H1 (cell line): ENCODE results near the gene IL20RB. TPM values are rescaled to one million over a fixed set of nuclear protein-coding genes. Genes with fewer than 3 reads are reported as not detected.

Experiments used
- CTCF ChIA-PET: fragments of 300-600 bp; sonication (Branson Sonifier 250); formaldehyde crosslinking; loops from one replicate; lab custom pipeline; 2021; ENCODE audit not compliant: partially characterized antibody; lab: Charles Lee
- POLR2A ChIA-PET: fragments of 300-600 bp; sonication (Branson Sonifier 250); formaldehyde crosslinking; loops from one replicate; lab custom pipeline; 2021; ENCODE audit warnings: inconsistent platforms; ENCODE audit not compliant: partially characterized antibody; lab: Charles Lee
- DNase-seq, 2 experiments: peaks; one replicate each; pipeline versions ENCODE4 v3.0.0 to v3.0.0-alpha.2; 2010 to 2022; ENCODE audit warnings: low spot score in 2 of 2, low read depth in 1 of 2, mixed read lengths in 1 of 2
- FAIRE-seq: peaks from 2 replicates; lab custom pipeline; 2011; peaks lifted over from hg19 to GRCh38; lab: Jason Lieb, UNC
- H2AFZ ChIP-seq: 2 replicates; pipeline ENCODE4 v1.8.1; 2012; ENCODE audit warnings: low read length, inconsistent platforms
- H2AK5ac ChIP-seq: 2 replicates; pipeline ENCODE4 v1.6.1; 2013; ENCODE audit warnings: low read depth, low read length
- H2BK120ac ChIP-seq: replicated peaks from 2 replicates; pipeline ENCODE3; 2013; ENCODE audit warnings: low read depth, low read length, inconsistent platforms
- H2BK12ac ChIP-seq: 2 replicates; pipeline ENCODE4 v1.6.1; 2013; ENCODE audit warnings: low read depth, low read length
- H2BK15ac ChIP-seq: 2 replicates; pipeline ENCODE4 v1.6.1; 2013; ENCODE audit warnings: low read length
- H2BK20ac ChIP-seq: 2 replicates; pipeline ENCODE4 v1.6.1; 2013; ENCODE audit warnings: low read length
- H2BK5ac ChIP-seq: 2 replicates; pipeline ENCODE4 v1.6.1; 2013; ENCODE audit warnings: low read depth, low read length
- H3K14ac ChIP-seq: 2 replicates; pipeline ENCODE4 v1.6.1; 2013; ENCODE audit warnings: inconsistent platforms; ENCODE audit not compliant: insufficient read length
- H3K18ac ChIP-seq: 2 replicates; pipeline ENCODE4 v1.6.1; 2013; ENCODE audit warnings: low read length; ENCODE audit errors: extremely low read depth
- H3K23ac ChIP-seq: 2 replicates; pipeline ENCODE4 v1.6.1; 2013; ENCODE audit warnings: inconsistent platforms; ENCODE audit not compliant: insufficient read length
- H3K23me2 ChIP-seq: 2 replicates; pipeline ENCODE4 v1.6.1; 2013; ENCODE audit warnings: low read depth, low read length
- H3K27ac ChIP-seq: 2 replicates; pipeline ENCODE4 v1.6.1; 2011; ENCODE audit warnings: low read depth, low read length, inconsistent platforms
- H3K27me3 ChIP-seq, 4 experiments: replicated peaks in 1 of 4; 1 replicate in 1 of 4; 2 replicates in 3 of 4; pipeline versions ENCODE4 v1.6.1 to v1.8.1; 2011 to 2013; ENCODE audit warnings: low read length in 3 of 4, mild to moderate bottlenecking in 3 of 4, inconsistent platforms in 2 of 4, mixed read lengths in 2 of 4, moderate library complexity in 1 of 4; ENCODE audit not compliant: control insufficient read depth in 3 of 4, insufficient read depth in 3 of 4; ENCODE audit errors: extremely low read depth in 1 of 4
- H3K36me3 ChIP-seq, 4 experiments: 2 replicates each; pipeline versions ENCODE4 v1.6.1 to v1.8.1; 2011 to 2013; ENCODE audit warnings: mild to moderate bottlenecking in 4 of 4, low read length in 3 of 4, moderate library complexity in 2 of 4, control low read depth in 1 of 4, inconsistent platforms in 1 of 4; ENCODE audit not compliant: insufficient read depth in 4 of 4, control insufficient read depth in 2 of 4
- H3K4ac ChIP-seq: replicated peaks from 2 replicates; pipeline ENCODE3; 2013; ENCODE audit warnings: low read length, low read depth, mixed read lengths, inconsistent platforms; ENCODE audit not compliant: insufficient read length
- H3K4me1 ChIP-seq, 4 experiments: replicated peaks in 1 of 4; 1 replicate in 1 of 4; 2 replicates in 3 of 4; pipeline versions ENCODE4 v1.6.1 to v1.8.1; 2011 to 2013; ENCODE audit warnings: low read length in 3 of 4, inconsistent platforms in 2 of 4, mixed read lengths in 1 of 4; ENCODE audit not compliant: insufficient read depth in 4 of 4, control insufficient read depth in 3 of 4
- H3K4me2 ChIP-seq, 2 experiments: 2 replicates each; pipeline versions ENCODE4 v1.6.1 to v1.8.1; 2011 to 2013; ENCODE audit warnings: low read depth in 2 of 2, low read length in 2 of 2, control low read depth in 1 of 2, inconsistent platforms in 1 of 2, mild to moderate bottlenecking in 1 of 2; ENCODE audit not compliant: insufficient read depth in 1 of 2
- H3K4me3 ChIP-seq, 4 experiments: fragments of 200-600, 300-600 bp in 1 of 4; sonication (generic), shearing (Covaris generic), sonication (Bioruptor Twin) in 1 of 4; 2 replicates each; pipeline versions ENCODE4 v1.5.1 to v1.8.1; 2011 to 2016; ENCODE audit warnings: low read length in 4 of 4, low read depth in 3 of 4, control low read depth in 2 of 4, inconsistent platforms in 2 of 4, mild to moderate bottlenecking in 2 of 4, mixed read lengths in 1 of 4, moderate library complexity in 1 of 4; ENCODE audit not compliant: insufficient read depth in 2 of 4; ENCODE audit errors: extremely low read depth in 1 of 4
- H3K56ac ChIP-seq: replicated peaks from 2 replicates; pipeline ENCODE3; 2013; ENCODE audit warnings: low read depth, mild to moderate bottlenecking, mixed read lengths, low read length, inconsistent platforms; ENCODE audit not compliant: insufficient read length
- H3K79me1 ChIP-seq: 2 replicates; pipeline ENCODE4 v1.6.1; 2013; ENCODE audit warnings: low read depth, low read length, control low read depth
- H3K79me2 ChIP-seq, 2 experiments: 2 replicates each; pipeline versions ENCODE4 v1.6.1 to v1.8.1; 2012 to 2013; ENCODE audit warnings: low read length in 2 of 2, mild to moderate bottlenecking in 2 of 2, inconsistent platforms in 1 of 2; ENCODE audit not compliant: insufficient read depth in 2 of 2, control insufficient read depth in 1 of 2
- H3K9ac ChIP-seq, 4 experiments: replicated peaks in 1 of 4; 1 replicate in 1 of 4; 2 replicates in 3 of 4; pipeline versions ENCODE4 v1.6.1 to v1.8.1; 2011 to 2013; ENCODE audit warnings: low read depth in 3 of 4, low read length in 3 of 4, control low read depth in 2 of 4, mild to moderate bottlenecking in 2 of 4, moderate library complexity in 2 of 4, inconsistent platforms in 1 of 4; ENCODE audit errors: extremely low read depth in 1 of 4
- H3K9me3 ChIP-seq, 2 experiments: 2 replicates each; pipeline versions ENCODE4 v1.6.1 to v1.8.1; 2012 to 2013; ENCODE audit warnings: mild to moderate bottlenecking in 2 of 2, moderate library complexity in 2 of 2, control low read depth in 1 of 2, inconsistent platforms in 1 of 2, low read depth in 1 of 2, low read length in 1 of 2, mixed read lengths in 1 of 2; ENCODE audit not compliant: insufficient read depth in 2 of 2
- H4K20me1 ChIP-seq, 2 experiments: replicated peaks in 1 of 2; 2 replicates each; pipeline versions ENCODE3 to v1.8.1; 2011 to 2013; ENCODE audit warnings: inconsistent platforms in 2 of 2, low read length in 2 of 2, mild to moderate bottlenecking in 1 of 2; ENCODE audit not compliant: insufficient read depth in 2 of 2, control insufficient read depth in 1 of 2
- H4K5ac ChIP-seq: 2 replicates; pipeline ENCODE4 v1.6.1; 2013; ENCODE audit warnings: low read length, low read depth, mixed read lengths, inconsistent platforms; ENCODE audit not compliant: insufficient read length
- H4K8ac ChIP-seq: 2 replicates; pipeline ENCODE4 v1.8.0; 2013; ENCODE audit warnings: mild to moderate bottlenecking, moderate library complexity, low read length, inconsistent platforms; ENCODE audit not compliant: insufficient read depth; ENCODE audit errors: extremely low read depth
- H4K91ac ChIP-seq: replicated peaks from 2 replicates; pipeline ENCODE3; 2013; ENCODE audit warnings: low read length, mixed read lengths, inconsistent platforms; ENCODE audit not compliant: insufficient read length
- BACH1 ChIP-seq: IDR thresholded peaks from 2 replicates; pipeline ENCODE4 v1.6.1; 2012; ENCODE audit warnings: low read length, improper control_type of control experiment
- BRCA1 ChIP-seq: IDR thresholded peaks from 2 replicates; pipeline ENCODE4 v1.6.1; 2012; ENCODE audit warnings: low read depth, low read length, improper control_type of control experiment
- CBX8 ChIP-seq: fragments of 300-800, 300-1000 bp; sonication (generic); IDR thresholded peaks from 2 replicates; pipeline ENCODE4 v1.7.1; 2016; ENCODE audit warnings: low read depth, low read length, borderline replicate concordance
- CEBPB ChIP-seq: IDR thresholded peaks from 2 replicates; pipeline ENCODE4 v1.6.1; 2012; ENCODE audit warnings: low read depth, low read length
- CREB1 ChIP-seq: IDR thresholded peaks from 2 replicates; pipeline ENCODE4 v1.6.1; 2012; ENCODE audit warnings: inconsistent platforms
- GTF2F1 ChIP-seq: IDR thresholded peaks from 2 replicates; pipeline ENCODE4 v1.6.1; 2012; ENCODE audit warnings: low read depth, low read length, improper control_type of control experiment, borderline replicate concordance
- KDM5A ChIP-seq: fragments of 200-600 bp; IDR thresholded peaks from 2 replicates; pipeline ENCODE4 v1.7.1; 2012; ENCODE audit warnings: mild to moderate bottlenecking, low read length, inconsistent platforms, mixed read lengths
- NANOG ChIP-seq: IDR thresholded peaks from 2 replicates; pipeline ENCODE4 v1.6.1; 2011; ENCODE audit warnings: low read length, low read depth, mild to moderate bottlenecking, inconsistent platforms; ENCODE audit not compliant: insufficient read depth, poor library complexity, severe bottlenecking
- POLR2AphosphoS5 ChIP-seq: IDR thresholded peaks from 2 replicates; pipeline ENCODE4 v1.6.1; 2011; ENCODE audit warnings: low read depth, low read length
- POU5F1 ChIP-seq: IDR thresholded peaks from 2 replicates; pipeline ENCODE4 v1.6.1; 2011; ENCODE audit warnings: low read depth, mild to moderate bottlenecking, low read length, moderate library complexity
- RBBP5 ChIP-seq: IDR thresholded peaks from 2 replicates; pipeline ENCODE4 v1.7.1; 2012; ENCODE audit warnings: low read depth, mild to moderate bottlenecking, inconsistent platforms, low read length, moderate library complexity, borderline replicate concordance
- SUZ12 ChIP-seq: fragments of 200-600 bp; sonication (generic); IDR thresholded peaks from 2 replicates; pipeline ENCODE4 v1.6.1; 2012; ENCODE audit warnings: mild to moderate bottlenecking, inconsistent platforms, low read length, moderate library complexity, mixed read lengths
- TEAD4 ChIP-seq: IDR thresholded peaks from 2 replicates; pipeline ENCODE4 v1.6.1; 2012; ENCODE audit warnings: low read depth, low read length, inconsistent platforms, mixed read lengths
- WGBS, 2 experiments: shearing (Covaris generic) in 1 of 2; methylation state at CpG; one replicate each; pipeline versions ENCODE4 v1.1.6 to v1.1.7; 2013 to 2015; ENCODE audit warnings: low lambda C conversion rate in 2 of 2, mixed read lengths in 2 of 2, inconsistent platforms in 1 of 2, low coverage in 1 of 2, missing lambda C conversion rate in 1 of 2; ENCODE audit not compliant: insufficient replicate concordance in 2 of 2, insufficient coverage in 1 of 2, insufficient read length in 1 of 2; ENCODE audit errors: extremely low coverage in 1 of 2, missing lambda C conversion rate in 1 of 2; 5-methylcytosine and 5-hydroxymethylcytosine counted together
- polyA plus RNA-seq, 7 experiments: library from polyadenylated mRNA; depleted of rRNA in 3 of 7; stranded (reverse) in 5 of 7; unstranded in 2 of 7; fragments of >200 nt in 5 of 7; fragments of 200-250 nt in 2 of 7; gene quantifications; 1 replicate in 5 of 7; 2 replicates in 1 of 7; 4 replicates in 1 of 7; pipeline versions ENCODE4 v1.2.1 to v1.2.3, GENCODE V29; 2011 to 2013; ENCODE audit warnings: missing spikeins in 2 of 7, mixed read lengths in 2 of 7
- total RNA-seq: library from RNA; stranded (reverse); fragmentation: NEBNext Ultra II Directional; extraction: Animal tissue kit (Norgen Biotek cat#: 25700); gene quantifications from 2 replicates; pipeline ENCODE4 v1.2.1, GENCODE V29; 2021
- TF ChIP-seq, protein P1 (sequence below): IDR thresholded peaks from 2 replicates; pipeline ENCODE4 v1.6.1; 2012; ENCODE audit warnings: low read length, inconsistent platforms

The IL20RB gene
- total and polyA plus RNA-seq, 2 of the 8 experiments (the other 6 are each of a cell fraction or from before 2014, with no cell fraction given): 1.6 to 1.8 TPM

DNA sequence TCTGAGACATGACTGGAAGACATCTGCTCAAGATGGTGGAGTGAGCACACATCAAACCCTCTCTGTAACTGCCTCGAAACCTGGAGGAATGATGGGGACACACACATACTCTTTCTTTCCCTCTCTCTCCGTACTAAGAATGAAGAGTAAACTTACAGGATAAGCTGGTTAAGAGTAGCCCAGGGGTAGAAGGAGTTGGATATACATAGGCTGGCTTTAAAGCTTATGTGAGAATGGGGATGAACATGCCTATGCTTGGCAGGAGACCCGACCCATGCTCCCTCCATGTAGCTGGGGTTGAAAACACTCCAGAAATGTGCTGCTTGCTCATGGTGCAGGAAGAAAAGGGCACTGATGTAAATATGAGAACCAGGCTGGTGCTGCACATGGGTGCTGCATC is 68.9 kb downstream of the IL20RB start:
- Histone ChIP-seq H2BK12ac (no peak overlapping the region), H3K23me2 (no peaks in the 10 kb centered on the region; the same call in 1 of the 2 replicates), H3K79me1 (no peaks in the 10 kb centered on the region), H3K18ac (no peak overlapping the region), H2BK15ac (no peak overlapping the region), H3K4me1 (peaks cover 0 to 4% (median 0%) of the 10 kb centered on the region in 4 experiments; a peak in 1 of 7 replicates), H3K9ac (no peak overlapping the region), H2AK5ac (no peak overlapping the region), H2BK5ac (no peak overlapping the region), H2AFZ (no peak overlapping the region), H4K20me1 (no peaks in the 10 kb centered on the region), H3K27ac (no peak overlapping the region), H3K4me3 (no peak overlapping the region), H4K8ac (no peak overlapping the region), H3K79me2 (no peaks in the 10 kb centered on the region), H3K56ac (no peak overlapping the region), H3K4me2 (no peak overlapping the region), H2BK20ac (no peak overlapping the region), H3K23ac (no peak overlapping the region), H3K27me3 (peaks cover 0 to 4% (median 2%) of the 10 kb centered on the region in 4 experiments; a peak in 3 of 7 replicates), H4K5ac (no peak overlapping the region), H3K4ac (no peak overlapping the region), H2BK120ac (no peak overlapping the region), H4K91ac (no peak overlapping the region), H3K36me3 (no peaks in the 10 kb centered on the region), H3K9me3 (no peaks in the 10 kb centered on the region), H3K14ac (no peak overlapping the region)
- POLR2A ChIA-PET: no interaction called here
- no peak for DNase-seq
- no peak for FAIRE-seq
- WGBS, 2 experiments: 76% methylated on average over 3 of the region's 3 CpGs; no CpG with 5 or more reads in 1 of the 2 experiments
- CTCF ChIA-PET: interaction anchor here (0.9 to 4.2 kb wide), 2 partner anchors 12 to 278 kb away, joined by 3 to 26 read pairs; no protein-coding TSS in a partner anchor
- TF ChIP-seq CEBPB (no peak), POU5F1 (no peak), KDM5A (no peak), BRCA1 (no peak), CBX8 (no peak), TEAD4 (no peak), RBBP5 (no peak), CREB1 (no peak), NANOG (no peak), POLR2AphosphoS5 (no peak), BACH1 (no peak), SUZ12 (no peak), GTF2F1 (no peak)
- TF ChIP-seq, protein P1, sequence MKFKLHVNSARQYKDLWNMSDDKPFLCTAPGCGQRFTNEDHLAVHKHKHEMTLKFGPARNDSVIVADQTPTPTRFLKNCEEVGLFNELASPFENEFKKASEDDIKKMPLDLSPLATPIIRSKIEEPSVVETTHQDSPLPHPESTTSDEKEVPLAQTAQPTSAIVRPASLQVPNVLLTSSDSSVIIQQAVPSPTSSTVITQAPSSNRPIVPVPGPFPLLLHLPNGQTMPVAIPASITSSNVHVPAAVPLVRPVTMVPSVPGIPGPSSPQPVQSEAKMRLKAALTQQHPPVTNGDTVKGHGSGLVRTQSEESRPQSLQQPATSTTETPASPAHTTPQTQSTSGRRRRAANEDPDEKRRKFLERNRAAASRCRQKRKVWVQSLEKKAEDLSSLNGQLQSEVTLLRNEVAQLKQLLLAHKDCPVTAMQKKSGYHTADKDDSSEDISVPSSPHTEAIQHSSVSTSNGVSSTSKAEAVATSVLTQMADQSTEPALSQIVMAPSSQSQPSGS: no peak
